Neutrophil (primary cell): Measurements from ENCODE around the gene TUBGCP2.

Source experiments
- H3K27ac ChIP-seq: fragments of 200-600 bp; sonication (generic); 2 replicates; pipeline ENCODE4 v1.5.1; 2016; ENCODE audit warnings: mild to moderate bottlenecking, moderate library complexity
- H3K27me3 ChIP-seq: fragments of 200-600 bp; sonication (generic); 2 replicates; pipeline ENCODE4 v1.6.0; 2016; ENCODE audit warnings: mild to moderate bottlenecking
- H3K36me3 ChIP-seq: fragments of 200-600 bp; sonication (generic); 2 replicates; pipeline ENCODE4 v1.5.1; 2017
- H3K4me1 ChIP-seq, 2 experiments: fragments of 200-600 bp in 1 of 2; sonication (generic) in 1 of 2; 1 replicate in 1 of 2; 2 replicates in 1 of 2; pipeline versions ENCODE4 v1.5.1 to v1.6.1; 2013 to 2016; ENCODE audit warnings: low read depth in 1 of 2, low read length in 1 of 2, mild to moderate bottlenecking in 1 of 2, moderate library complexity in 1 of 2; ENCODE audit not compliant: control insufficient read depth in 1 of 2, insufficient read depth in 1 of 2
- H3K4me3 ChIP-seq, 2 experiments: fragments of 200-600 bp in 1 of 2; sonication (generic) in 1 of 2; 1 replicate in 1 of 2; 2 replicates in 1 of 2; pipeline ENCODE4 v1.5.1; 2013 to 2016; ENCODE audit warnings: low read depth in 1 of 2, low read length in 1 of 2, mild to moderate bottlenecking in 1 of 2, moderate library complexity in 1 of 2
- H3K9me3 ChIP-seq: fragments of 200-600 bp; sonication (generic); 2 replicates; pipeline ENCODE4 v1.5.1; 2016
- TF ChIP-seq, protein P1 (sequence below): fragments of 200-600 bp; sonication (generic); IDR thresholded peaks from 2 replicates; pipeline ENCODE4 v1.5.1; 2016; ENCODE audit warnings: antibody characterized with exemption

Gene TUBGCP2

DNA sequence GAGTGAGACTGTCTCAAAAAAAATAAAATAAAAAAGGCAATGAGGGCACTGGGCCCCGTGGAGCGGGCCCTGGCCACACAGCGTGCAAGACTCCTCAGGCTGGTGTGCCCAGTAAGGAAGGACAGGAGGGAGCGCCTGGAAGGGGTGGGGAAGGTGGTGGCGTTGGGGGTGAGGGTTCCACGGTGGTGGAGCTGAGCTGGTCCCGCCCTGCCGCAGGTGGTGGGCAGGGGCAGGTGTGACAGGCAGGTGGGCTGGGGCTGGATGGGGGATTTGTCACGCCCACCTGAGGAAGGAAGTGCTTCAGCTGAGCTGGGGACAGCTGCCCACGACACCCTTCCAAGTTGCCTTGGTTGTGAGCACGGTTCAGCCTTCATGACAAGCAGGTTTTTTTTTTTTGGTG, 37.7 kb upstream of the TUBGCP2 start:
- H3K27me3 ChIP-seq: peaks cover 94% of the 10 kb centered on the region
- H3K36me3 ChIP-seq: no peaks in the 10 kb centered on the region
- no peaks in the 10 kb centered on the region for H3K9me3 ChIP-seq
- no peaks in the 10 kb centered on the region for H3K4me1 ChIP-seq
- H3K27ac ChIP-seq: no peak overlapping the region
- no peak overlapping the region for H3K4me3 ChIP-seq
- TF ChIP-seq, protein P1, sequence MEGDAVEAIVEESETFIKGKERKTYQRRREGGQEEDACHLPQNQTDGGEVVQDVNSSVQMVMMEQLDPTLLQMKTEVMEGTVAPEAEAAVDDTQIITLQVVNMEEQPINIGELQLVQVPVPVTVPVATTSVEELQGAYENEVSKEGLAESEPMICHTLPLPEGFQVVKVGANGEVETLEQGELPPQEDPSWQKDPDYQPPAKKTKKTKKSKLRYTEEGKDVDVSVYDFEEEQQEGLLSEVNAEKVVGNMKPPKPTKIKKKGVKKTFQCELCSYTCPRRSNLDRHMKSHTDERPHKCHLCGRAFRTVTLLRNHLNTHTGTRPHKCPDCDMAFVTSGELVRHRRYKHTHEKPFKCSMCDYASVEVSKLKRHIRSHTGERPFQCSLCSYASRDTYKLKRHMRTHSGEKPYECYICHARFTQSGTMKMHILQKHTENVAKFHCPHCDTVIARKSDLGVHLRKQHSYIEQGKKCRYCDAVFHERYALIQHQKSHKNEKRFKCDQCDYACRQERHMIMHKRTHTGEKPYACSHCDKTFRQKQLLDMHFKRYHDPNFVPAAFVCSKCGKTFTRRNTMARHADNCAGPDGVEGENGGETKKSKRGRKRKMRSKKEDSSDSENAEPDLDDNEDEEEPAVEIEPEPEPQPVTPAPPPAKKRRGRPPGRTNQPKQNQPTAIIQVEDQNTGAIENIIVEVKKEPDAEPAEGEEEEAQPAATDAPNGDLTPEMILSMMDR: no peak

DNA sequence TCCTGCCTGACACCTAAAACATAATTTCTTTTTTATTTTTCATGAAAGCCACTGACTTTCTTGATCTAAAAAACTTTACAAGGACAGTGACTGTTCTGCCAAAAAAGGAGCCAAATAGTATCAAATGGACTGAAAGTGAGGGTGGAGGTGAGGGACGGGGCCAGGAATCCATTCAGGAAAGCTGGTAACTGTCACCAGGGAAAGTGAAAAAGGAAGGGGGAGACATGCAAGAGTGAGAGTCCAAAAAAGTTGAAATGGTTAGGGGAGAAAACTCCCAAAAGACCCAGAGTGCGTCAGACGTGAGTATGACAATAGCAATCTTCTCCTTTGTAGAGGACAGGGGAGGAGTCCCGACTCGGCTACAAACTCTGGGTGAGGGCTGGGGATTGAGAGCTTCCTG, 35.6 kb upstream of the TUBGCP2 start:
- Histone ChIP-seq H3K4me1 (no peaks in the 10 kb centered on the region), H3K4me3 (no peak overlapping the region), H3K9me3 (no peaks in the 10 kb centered on the region), H3K27ac (no peak overlapping the region), H3K27me3 (peaks cover 93% of the 10 kb centered on the region), H3K36me3 (no peaks in the 10 kb centered on the region)
- TF ChIP-seq, protein P1: no peak

- H3K4me3 ChIP-seq: no peak overlapping the region
- no peak overlapping the region for H3K27ac ChIP-seq
- TF ChIP-seq, protein P1: no peak
- no peaks in the 10 kb centered on the region for H3K9me3 ChIP-seq
- no peaks in the 10 kb centered on the region for H3K4me1 ChIP-seq
- peaks cover 95% of the 10 kb centered on the region for H3K27me3 ChIP-seq
- no peaks in the 10 kb centered on the region for H3K36me3 ChIP-seq
Measured at GRCh38 chr10:133343558-133343957, 34.9 kb upstream of the TUBGCP2 start.

- Histone ChIP-seq H3K27ac (no peak overlapping the region), H3K9me3 (no peaks in the 10 kb centered on the region), H3K4me1 (no peaks in the 10 kb centered on the region), H3K4me3 (no peak overlapping the region), H3K36me3 (no peaks in the 10 kb centered on the region), H3K27me3 (peaks cover 96% of the 10 kb centered on the region)
- TF ChIP-seq, protein P1: no peak
Measured at GRCh38 chr10:133342942-133343341, 34.3 kb upstream of the TUBGCP2 start.

DNA sequence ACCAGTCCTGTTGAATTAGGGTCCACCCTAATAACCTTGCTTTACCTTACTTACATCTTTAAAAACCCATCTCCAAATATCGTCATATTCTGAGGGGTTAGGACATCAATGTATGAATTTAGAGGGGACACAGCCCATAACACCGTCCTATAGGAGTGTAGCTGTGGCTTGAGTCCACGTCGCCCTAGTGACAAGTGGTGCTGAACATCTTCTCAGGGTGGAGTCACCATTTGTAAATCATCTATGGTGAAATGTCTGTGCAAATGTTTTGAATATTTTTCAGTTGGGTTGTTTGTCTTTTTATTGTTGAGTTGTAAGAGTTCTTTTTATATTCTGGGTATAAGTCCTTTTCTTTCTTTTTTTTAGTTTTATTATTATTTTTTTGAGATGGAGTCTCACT, 33.3 kb upstream of the TUBGCP2 start:
- Histone ChIP-seq H3K27me3 (peaks cover 96% of the 10 kb centered on the region), H3K4me1 (no peaks in the 10 kb centered on the region)
- TF ChIP-seq, protein P1: no peak

More for the DNA sequence above, 33.3 kb upstream of the TUBGCP2 start:
- H3K27ac ChIP-seq: no peak overlapping the region
- no peaks in the 10 kb centered on the region for H3K9me3 ChIP-seq
- no peak overlapping the region for H3K4me3 ChIP-seq
- no peaks in the 10 kb centered on the region for H3K36me3 ChIP-seq
